Right atrium auricular region (tissue), 2 donors: Measurements from ENCODE around the gene ABCC12. TPM values are rescaled to one million over a fixed set of nuclear protein-coding genes. Genes with fewer than 3 reads are reported as not detected.
"Not testable (repeated sequence)": the region's sequence is repeated elsewhere in the genome, so short reads cannot be mapped to it uniquely, and the experiment has no call there.

Experiments
- DNase-seq: peaks from one replicate; pipeline ENCODE4 v3.0.0-alpha.2; 2019; ENCODE audit warnings: low spot score
- H3K27ac ChIP-seq, 2 donors: fragments of 200-600 bp; sonication (generic); 1 replicate in 1 of 2; 2 replicates in 1 of 2; pipeline ENCODE4 v1.5.1; 2016 to 2019
- H3K27me3 ChIP-seq, 2 donors: fragments of 200-600 bp; sonication (generic); one replicate each; pipeline versions ENCODE4 v1.5.1 to v1.6.0; 2017 to 2019
- H3K36me3 ChIP-seq: fragments of 200-600 bp; sonication (generic); one replicate; pipeline ENCODE4 v1.5.1; 2016
- H3K4me1 ChIP-seq, 2 donors: fragments of 200-600 bp; sonication (generic); one replicate each; pipeline versions ENCODE4 v1.5.1 to v1.6.0; 2017 to 2019
- H3K4me3 ChIP-seq, 2 donors: fragments of 200-600 bp; sonication (generic); 1 replicate in 1 of 2; 2 replicates in 1 of 2; pipeline ENCODE4 v1.5.1; 2017 to 2019; ENCODE audit warnings: mild to moderate bottlenecking in 1 of 2, moderate library complexity in 1 of 2
- H3K9me3 ChIP-seq, 2 donors: fragments of 200-600 bp; sonication (generic); one replicate each; pipeline ENCODE4 v1.5.1; 2019
- total RNA-seq, 2 donors: library from RNA; depleted of rRNA; stranded (reverse); fragments of >200 nt; gene quantifications; one replicate each; pipeline ENCODE4 v1.1.0, GENCODE V29; 2016
- TF ChIP-seq, protein P1 (sequence below), 2 donors: fragments of 200-600 bp; sonication (generic); IDR thresholded peaks; one replicate each; pipeline ENCODE4 v1.5.1; 2019; ENCODE audit warnings: antibody characterized with exemption in 2 of 2

ABCC12 gene
- total RNA-seq, 2 donors from 2014 or later: not detected

DNA sequence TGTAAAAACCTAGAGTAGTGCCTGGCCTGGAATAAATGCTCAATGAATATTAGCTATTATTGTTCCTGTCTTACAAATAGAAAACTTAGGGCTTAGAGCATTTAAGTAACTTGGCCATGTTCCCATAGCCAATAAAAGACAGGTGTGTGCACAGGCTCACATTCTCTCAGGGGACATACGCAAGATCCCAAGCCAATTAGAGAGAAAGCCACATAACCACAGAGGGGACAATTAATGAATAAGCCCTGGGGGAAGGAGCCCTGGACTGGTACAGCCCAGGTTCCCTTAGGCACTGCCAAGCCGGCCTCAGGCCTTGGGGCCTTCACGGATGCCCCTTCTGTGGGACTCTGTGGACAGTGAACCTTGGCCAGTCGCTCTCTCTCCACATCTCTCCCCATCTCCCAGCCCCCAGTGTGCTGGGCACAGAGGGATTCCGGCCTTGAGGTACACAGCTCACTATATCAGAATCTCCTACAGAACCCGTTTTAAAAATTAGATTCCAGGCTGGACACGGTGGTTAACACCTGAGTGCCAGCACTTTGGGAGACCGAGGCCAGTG, 27.3 kb upstream of the ABCC12 start:
- no peak for DNase-seq
- Histone ChIP-seq H3K36me3 (no peaks in the 10 kb centered on the region), H3K9me3 (no peaks in the 10 kb centered on the region), H3K4me1 (no peaks in the 10 kb centered on the region), H3K27me3 (no peaks in the 10 kb centered on the region), H3K27ac (no peak overlapping the region), H3K4me3 (no peak overlapping the region)
- TF ChIP-seq, protein P1, sequence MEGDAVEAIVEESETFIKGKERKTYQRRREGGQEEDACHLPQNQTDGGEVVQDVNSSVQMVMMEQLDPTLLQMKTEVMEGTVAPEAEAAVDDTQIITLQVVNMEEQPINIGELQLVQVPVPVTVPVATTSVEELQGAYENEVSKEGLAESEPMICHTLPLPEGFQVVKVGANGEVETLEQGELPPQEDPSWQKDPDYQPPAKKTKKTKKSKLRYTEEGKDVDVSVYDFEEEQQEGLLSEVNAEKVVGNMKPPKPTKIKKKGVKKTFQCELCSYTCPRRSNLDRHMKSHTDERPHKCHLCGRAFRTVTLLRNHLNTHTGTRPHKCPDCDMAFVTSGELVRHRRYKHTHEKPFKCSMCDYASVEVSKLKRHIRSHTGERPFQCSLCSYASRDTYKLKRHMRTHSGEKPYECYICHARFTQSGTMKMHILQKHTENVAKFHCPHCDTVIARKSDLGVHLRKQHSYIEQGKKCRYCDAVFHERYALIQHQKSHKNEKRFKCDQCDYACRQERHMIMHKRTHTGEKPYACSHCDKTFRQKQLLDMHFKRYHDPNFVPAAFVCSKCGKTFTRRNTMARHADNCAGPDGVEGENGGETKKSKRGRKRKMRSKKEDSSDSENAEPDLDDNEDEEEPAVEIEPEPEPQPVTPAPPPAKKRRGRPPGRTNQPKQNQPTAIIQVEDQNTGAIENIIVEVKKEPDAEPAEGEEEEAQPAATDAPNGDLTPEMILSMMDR (IDR thresholded peaks at IDR 0.05): no peak

DNA sequence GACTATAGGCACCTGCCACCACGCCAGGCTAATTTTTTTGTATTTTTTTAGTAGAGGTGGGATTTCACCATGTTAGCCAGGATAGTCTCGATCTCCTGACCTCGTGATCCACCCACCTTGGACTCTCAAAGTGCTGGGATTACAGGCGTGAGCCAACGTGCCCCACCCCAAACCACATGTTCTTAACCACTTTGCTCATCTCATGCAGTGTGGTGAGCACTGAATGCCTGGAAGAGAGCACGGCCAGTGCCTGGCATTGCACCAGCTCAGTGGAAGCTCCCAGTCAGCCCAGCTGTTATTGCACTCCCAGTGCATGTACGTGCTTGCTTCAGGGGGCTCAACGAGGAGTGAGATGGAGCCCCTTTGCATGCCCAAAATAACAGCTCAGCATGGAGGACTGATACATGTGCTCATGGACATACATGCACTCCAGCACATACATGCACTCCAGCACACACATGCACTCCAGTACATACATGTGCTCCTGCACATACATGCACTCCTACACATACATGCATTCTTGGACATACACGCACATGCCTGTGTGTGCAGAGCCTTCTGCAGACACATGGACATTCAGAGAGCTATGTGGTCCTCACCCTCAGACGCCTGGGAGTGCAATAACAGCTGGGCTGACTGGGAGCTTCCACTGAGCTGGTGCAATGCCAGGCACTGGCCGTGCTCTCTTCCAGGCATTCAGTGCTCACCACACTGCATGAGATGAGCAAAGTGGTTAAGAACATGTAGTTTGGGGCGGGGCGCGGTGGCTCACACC, 26.1 kb upstream of the ABCC12 start:
- not testable (repeated sequence) for H3K4me3 ChIP-seq, H3K27ac ChIP-seq, H3K4me1 ChIP-seq, DNase-seq, H3K9me3 ChIP-seq, H3K36me3 ChIP-seq, H3K27me3 ChIP-seq

DNA sequence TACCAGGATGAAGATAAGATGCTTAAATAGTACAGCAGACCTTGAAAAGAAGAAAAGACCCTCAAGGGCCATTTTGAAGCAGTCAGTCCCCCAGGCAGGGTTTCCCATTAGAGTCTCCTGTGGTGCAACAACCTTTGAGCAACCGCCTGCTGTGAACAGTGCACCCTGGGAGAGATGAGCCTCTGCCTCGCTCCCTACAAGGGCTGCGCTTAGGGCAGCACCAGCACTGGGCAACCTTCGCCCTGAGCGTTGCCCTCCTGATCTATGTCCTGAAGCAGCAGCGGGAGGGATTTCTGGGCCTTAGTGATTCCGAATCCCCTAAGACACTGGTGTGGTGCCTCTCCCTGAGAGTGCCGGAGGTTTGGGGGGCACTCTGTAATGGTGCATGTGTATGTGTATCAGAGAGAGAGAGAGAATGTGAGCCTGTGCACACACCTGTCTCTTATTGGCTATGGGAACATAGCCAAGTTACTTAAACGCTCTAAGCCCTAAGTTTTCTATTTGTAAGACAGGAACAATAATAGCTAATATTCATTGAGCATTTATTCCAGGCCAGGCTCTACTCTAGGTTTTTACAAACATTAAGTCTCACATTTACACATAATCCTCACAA, 25.2 kb upstream of the ABCC12 start:
- no peak for DNase-seq
- H3K36me3 ChIP-seq: no peaks in the 10 kb centered on the region
- no peak overlapping the region for H3K27ac ChIP-seq
- H3K9me3 ChIP-seq: no peaks in the 10 kb centered on the region
- H3K4me3 ChIP-seq: no peak overlapping the region
- H3K27me3 ChIP-seq: no peaks in the 10 kb centered on the region
- TF ChIP-seq, protein P1 (IDR thresholded peaks at IDR 0.05): no peak
- no peaks in the 10 kb centered on the region for H3K4me1 ChIP-seq

DNA sequence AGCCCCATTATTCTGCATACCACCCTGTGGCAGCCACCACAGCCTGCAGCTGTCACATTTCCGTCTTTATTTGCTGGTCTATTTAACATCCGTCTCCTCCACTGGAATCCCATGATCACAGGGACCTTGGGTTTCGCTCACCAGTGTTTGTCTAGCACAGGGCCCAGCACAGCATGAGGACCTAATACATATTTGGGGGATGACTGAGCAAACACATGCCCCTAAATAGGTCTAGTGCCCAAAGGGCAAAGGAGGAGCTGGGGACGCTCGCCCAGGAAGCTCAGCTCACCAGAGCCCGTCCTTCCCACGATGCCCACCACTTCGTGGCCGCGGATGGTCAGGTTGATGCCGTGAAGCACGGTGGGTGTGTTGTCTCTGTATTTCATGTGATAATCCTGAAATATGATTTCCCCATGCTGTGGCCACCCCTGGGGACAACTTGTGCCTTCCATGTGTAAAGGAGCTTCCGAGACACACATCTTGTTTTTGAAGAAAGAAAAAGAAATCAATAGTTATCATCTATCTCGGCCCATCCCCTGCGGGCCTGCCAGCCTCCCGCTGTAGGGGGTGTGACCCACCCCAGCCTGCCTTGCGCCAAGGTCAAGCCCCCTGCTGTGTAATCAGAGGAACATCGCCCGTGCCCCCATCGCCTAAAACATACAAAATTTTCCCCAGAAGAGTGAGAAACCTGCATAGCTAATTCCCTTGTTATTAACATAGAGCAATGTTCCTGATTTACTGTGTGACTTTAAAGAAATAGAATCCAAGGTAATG, 21.0 kb upstream of the ABCC12 start:
- no peaks in the 10 kb centered on the region for H3K36me3 ChIP-seq
- TF ChIP-seq, protein P1 (IDR thresholded peaks at IDR 0.05): no peak

DNA sequence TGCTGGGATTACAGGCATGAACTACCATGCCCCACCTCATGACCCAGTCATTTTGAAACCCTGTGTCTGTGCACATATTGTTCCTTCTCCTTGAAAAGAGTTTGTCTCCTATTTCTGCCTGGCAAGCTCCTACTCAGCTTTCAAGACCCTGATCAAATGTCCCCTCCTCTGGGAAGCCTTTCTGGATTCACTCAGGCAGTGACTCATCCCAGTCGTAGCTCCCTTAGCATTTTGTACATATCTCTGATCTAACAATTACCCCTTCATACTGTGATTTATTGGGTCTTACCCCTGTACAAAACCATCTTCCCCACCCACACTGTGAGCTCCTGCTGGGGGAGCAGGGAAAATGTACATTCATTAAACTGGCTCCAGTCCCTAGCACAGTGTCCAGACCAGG, 18.1 kb upstream of the ABCC12 start:
- no peaks in the 10 kb centered on the region for H3K36me3 ChIP-seq
- H3K4me3 ChIP-seq: no peak overlapping the region
- DNase-seq: no peak
- TF ChIP-seq, protein P1 (IDR thresholded peaks at IDR 0.05): no peak
- H3K9me3 ChIP-seq: no peaks in the 10 kb centered on the region
- no peaks in the 10 kb centered on the region for H3K4me1 ChIP-seq
- H3K27me3 ChIP-seq: no peaks in the 10 kb centered on the region
- H3K27ac ChIP-seq: no peak overlapping the region

More for the DNA sequence above, 21.0 kb upstream of the ABCC12 start:
- Histone ChIP-seq H3K9me3 (no peaks in the 10 kb centered on the region), H3K4me3 (no peak overlapping the region), H3K4me1 (no peaks in the 10 kb centered on the region), H3K27me3 (no peaks in the 10 kb centered on the region), H3K27ac (no peak overlapping the region)
- no peak for DNase-seq

DNA sequence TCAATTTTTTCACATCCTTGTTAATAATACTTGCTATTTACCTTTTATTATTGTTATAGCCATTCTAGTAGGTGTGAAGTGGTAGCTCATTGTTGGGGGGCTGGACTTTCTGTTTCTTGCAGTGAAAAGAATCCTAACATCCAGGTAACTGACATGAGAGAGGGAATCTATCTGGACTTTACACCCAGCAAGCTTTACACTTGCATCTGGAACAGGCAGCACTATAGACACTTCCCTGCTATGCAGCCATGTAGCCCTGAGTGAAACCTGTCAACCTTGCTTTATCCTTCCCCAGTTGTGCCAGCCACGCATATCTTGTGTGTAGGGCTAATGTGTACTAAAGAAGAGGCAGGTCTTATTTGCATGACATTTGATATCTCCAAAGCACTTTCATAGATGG, 16.9 kb upstream of the ABCC12 start:
- Histone ChIP-seq H3K36me3 (no peaks in the 10 kb centered on the region), H3K4me3 (no peak overlapping the region), H3K4me1 (no peaks in the 10 kb centered on the region), H3K27me3 (no peaks in the 10 kb centered on the region), H3K9me3 (no peaks in the 10 kb centered on the region), H3K27ac (no peak overlapping the region)
- TF ChIP-seq, protein P1 (IDR thresholded peaks at IDR 0.05): no peak
- no peak for DNase-seq
